SH-SY5Y (cell line): ENCODE measurements around the gene CHRNB1.

ENCODE experiments used
- GATA2 ChIP-seq: IDR thresholded peaks from 2 replicates; pipeline ENCODE4 v1.6.1; 2011; ENCODE audit warnings: mild to moderate bottlenecking, low read depth, low read length
- GATA3 ChIP-seq: IDR thresholded peaks from 2 replicates; pipeline ENCODE4 v1.6.1; 2011; ENCODE audit warnings: low read depth, mild to moderate bottlenecking, low read length, moderate library complexity

Gene CHRNB1

GRCh38 chr17:7497636-7498035 is 52.8 kb downstream of the CHRNB1 start:
- no peak for TF ChIP-seq GATA2
- no peak for TF ChIP-seq GATA3

- no peak for TF ChIP-seq GATA3
Observed at GRCh38 chr17:7499161-7499560, 54.3 kb downstream of the CHRNB1 start.

GRCh38 chr17:7501729-7502128 is 56.9 kb downstream of the CHRNB1 start:
- TF ChIP-seq GATA3 (no peak), GATA2 (no peak)

- TF ChIP-seq GATA3 (no peak), GATA2 (no peak)
Observed at GRCh38 chr17:7502171-7502847, 57.4 kb downstream of the CHRNB1 start.

DNA sequence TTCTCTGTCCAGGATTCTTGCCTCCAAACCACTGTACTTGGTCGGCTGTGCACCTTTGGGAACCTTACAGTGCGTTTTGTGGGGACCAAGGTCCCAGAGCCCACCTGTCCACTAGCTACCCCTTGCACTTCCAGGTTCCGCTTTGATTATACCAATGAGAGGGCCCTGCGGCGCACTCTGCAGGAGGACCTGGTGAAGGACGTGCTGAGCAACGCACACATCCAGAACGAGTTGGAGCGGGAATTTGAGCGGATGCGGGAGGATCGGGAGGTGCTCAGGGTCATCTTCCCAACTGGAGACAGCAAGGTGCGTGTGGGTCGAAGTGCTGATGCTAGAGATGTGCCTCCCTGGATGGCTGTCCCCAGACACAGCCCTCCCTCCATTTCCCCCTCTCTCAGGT is 58.1 kb downstream of the CHRNB1 start:
- no peak for TF ChIP-seq GATA2
- no peak for TF ChIP-seq GATA3

- TF ChIP-seq GATA3 (no peak), GATA2 (no peak)
Observed at GRCh38 chr17:7503521-7503920, 58.7 kb downstream of the CHRNB1 start.
